Thymus (tissue), 11 donors: ENCODE measurements around the gene PEDS1. TPM values are rescaled to one million over a fixed set of nuclear protein-coding genes. Genes with fewer than 3 reads are reported as not detected.
A peak's percentile ranks its signal among the peaks of the same experiment; 100 is the strongest.

Experiments used
- DNase-seq, 9 donors: peaks; one replicate each; pipeline ENCODE4 v3.0.0-alpha.2; 2013; ENCODE audit warnings: low spot score in 9 of 9, low read depth in 6 of 9, missing footprints in 1 of 9
- H3K27ac ChIP-seq, 2 donors: one replicate each; pipeline ENCODE4 v1.5.1; 2013; ENCODE audit warnings: control low read depth in 1 of 2, low read depth in 1 of 2, low read length in 1 of 2, mild to moderate bottlenecking in 1 of 2, moderate library complexity in 1 of 2
- H3K27me3 ChIP-seq, 2 donors: one replicate each; pipeline ENCODE4 v1.5.1; 2013; ENCODE audit warnings: low read length in 1 of 2; ENCODE audit not compliant: control insufficient read depth in 2 of 2, insufficient read depth in 1 of 2
- H3K36me3 ChIP-seq, 2 donors: one replicate each; pipeline ENCODE4 v1.5.1; 2013; ENCODE audit warnings: low read length in 1 of 2, mild to moderate bottlenecking in 1 of 2, moderate library complexity in 1 of 2; ENCODE audit not compliant: control insufficient read depth in 2 of 2, insufficient read depth in 2 of 2
- H3K4me1 ChIP-seq, 2 donors: one replicate each; pipeline ENCODE4 v1.5.1; 2013; ENCODE audit warnings: low read length in 2 of 2; ENCODE audit not compliant: control insufficient read depth in 2 of 2, insufficient read depth in 2 of 2
- H3K4me3 ChIP-seq, 2 donors: one replicate each; pipeline ENCODE4 v1.5.1; 2013; ENCODE audit warnings: low read length in 2 of 2, control low read depth in 1 of 2, mild to moderate bottlenecking in 1 of 2
- H3K9me3 ChIP-seq, 2 donors: one replicate each; pipeline ENCODE4 v1.5.1; 2013; ENCODE audit warnings: low read length in 1 of 2, mild to moderate bottlenecking in 1 of 2; ENCODE audit not compliant: control insufficient read depth in 2 of 2, insufficient read depth in 1 of 2
- WGBS: extraction: QIAGEN DNeasy Blood & Tissue Kit; methylation state at CpG from one replicate; pipeline ENCODE4 v1.1.7; 2013; 5-methylcytosine and 5-hydroxymethylcytosine counted together
- polyA plus RNA-seq: library from polyadenylated mRNA; stranded (reverse); fragments of 200-250 nt; gene quantifications from one replicate; pipeline ENCODE4 v1.2.3, GENCODE V29; 2013
- total RNA-seq: library from RNA; stranded (reverse); fragments of 120-200 nt; gene quantifications from one replicate; pipeline ENCODE4 v1.2.4, GENCODE V29; 2013
- donor health status: healthy.

Gene PEDS1
- total and polyA plus RNA-seq, 2 donors = 18.2 to 26.5 TPM

DNA sequence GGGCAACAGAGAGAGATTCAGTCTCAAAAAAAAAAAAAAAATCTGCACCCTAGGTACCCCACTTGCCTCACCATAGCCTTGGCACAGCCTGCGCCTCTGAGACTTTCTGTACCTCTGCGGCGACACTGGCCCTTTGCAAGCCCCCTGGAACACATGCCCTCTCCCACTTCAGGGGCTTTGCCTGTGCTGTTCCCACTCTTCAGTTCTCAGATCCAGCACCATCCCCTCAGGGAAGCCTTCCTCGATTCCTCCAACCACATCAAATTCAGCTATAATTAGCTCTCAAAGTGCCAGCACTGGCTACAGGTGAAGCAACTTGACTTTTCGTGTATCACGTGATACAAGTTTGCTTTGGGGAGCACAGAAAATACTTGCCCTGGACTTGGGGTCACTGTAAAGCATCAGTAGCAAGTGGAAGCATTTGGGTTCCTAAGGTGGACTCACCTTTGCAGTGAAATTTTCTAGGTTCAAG lies 38.4 kb downstream of the PEDS1 start:
- WGBS = 66% methylated on average over 6 of the region's 6 CpGs
- Histone ChIP-seq H3K27me3 (no peaks in the 10 kb centered on the region), H3K36me3 (no peaks in the 10 kb centered on the region), H3K4me3 (peak overlapping the region; percentile 64 to 72), H3K27ac (peak overlapping the region; percentile 46 to 56), H3K4me1 (peaks cover 35 to 48% of the 10 kb centered on the region in 2 donors), H3K9me3 (no peaks in the 10 kb centered on the region)
- DNase-seq = no peak

DNA sequence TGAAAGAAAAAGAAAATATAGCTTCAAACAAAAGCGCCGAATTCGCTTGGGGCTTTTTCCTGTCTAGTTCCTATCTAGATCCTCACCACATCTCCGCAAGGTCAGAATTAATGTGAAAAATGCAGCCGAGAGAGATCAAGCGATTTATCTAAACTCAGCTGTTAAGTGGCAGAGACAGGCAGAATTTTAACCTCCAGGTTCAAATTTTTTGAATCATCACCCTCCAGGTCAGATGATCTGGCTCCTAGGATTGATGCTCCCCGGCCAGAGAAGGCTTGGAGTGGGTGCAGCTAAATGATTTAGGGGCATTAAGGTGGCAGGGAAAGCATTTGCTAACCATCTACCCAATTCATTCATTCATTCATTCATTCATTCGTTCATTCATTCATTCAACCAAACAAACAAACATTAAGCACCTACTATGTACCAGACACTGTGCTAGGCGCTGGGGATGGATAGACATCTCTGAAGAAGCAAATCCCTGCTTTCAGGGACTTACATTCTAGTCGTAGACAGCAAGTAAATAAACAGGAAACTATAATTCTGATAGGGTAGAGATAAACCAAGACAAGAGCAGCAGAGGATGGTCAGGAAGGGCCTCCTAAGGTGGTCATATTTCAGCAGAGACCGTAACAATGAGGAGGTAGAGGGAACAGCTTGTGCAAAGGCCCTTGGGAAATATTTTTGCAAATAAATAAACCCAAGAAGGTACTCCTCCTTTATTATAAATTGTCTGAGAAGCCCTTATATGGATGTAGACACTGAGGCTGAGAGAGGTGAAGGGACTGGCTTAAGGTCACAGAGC lies 39.9 kb downstream of the PEDS1 start:
- WGBS = 19% methylated on average over 11 of the region's 11 CpGs
- peak in 1 of 9 donors; percentile 9 for DNase-seq

DNA sequence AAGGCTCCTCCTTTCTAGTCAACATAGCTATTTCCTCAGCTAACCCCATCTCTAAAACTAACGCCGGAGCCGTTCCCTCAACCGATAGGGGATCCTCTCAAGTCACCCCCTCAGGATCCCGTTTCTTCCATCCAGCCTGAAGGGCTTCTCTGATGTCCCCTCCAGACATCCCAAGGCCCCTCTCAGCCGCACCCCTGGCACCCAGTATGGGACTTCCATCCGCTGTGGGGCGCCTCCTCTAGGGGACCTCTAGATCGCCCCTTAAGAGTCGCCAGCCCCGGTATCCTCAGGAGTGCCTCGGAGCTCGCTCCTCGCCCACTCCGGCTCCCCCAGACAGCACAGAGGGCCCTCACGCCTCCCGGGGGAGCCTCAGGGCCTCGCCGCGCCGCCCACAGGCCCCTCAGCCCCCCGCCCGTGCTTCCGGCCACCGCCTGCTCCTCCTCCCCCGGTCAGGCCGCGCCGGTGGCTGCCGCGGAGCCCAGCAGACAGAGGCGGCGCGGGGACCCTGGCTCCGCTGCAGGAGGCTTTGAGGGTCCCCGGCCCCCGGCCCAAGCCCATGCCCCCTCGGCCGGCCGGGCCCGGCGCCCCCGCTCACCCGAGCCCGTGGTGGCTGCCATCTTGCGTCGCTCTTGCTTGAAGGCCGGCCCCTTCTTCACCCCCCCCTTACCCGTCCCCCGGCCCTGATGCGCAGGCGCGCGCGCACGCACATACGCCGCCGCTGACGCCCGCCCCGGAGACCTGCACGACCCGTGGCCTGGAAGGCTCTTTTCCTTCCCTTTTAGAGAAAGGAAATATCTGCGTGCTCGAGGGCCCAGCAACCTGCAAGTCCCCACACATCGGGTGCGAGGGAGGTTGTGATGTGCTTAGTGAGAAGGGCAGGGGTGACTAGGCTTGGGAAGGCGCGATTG lies 40.8 kb downstream of the PEDS1 start, which contains the start of gene UBE2V1:
TSS of gene UBE2V1 (minus strand) at position 639 of the 908 bp plus-strand sequence. CDS start at position 617, 22 bp downstream.
- WGBS = under 1% methylated on average over 70 of the region's 70 CpGs
- no peaks in the 10 kb centered on the region for H3K27me3 ChIP-seq
- peak within 1 kb of the TSS; percentile 79 to 94 for H3K4me3 ChIP-seq
- peak; percentile 48 to 94 (median 85) for DNase-seq
- peaks cover 37 to 51% of the 10 kb centered on the region in 2 donors for H3K4me1 ChIP-seq
- peak within 1 kb of the TSS; percentile 96 to 99 for H3K27ac ChIP-seq
- H3K36me3 ChIP-seq = peaks cover 6 to 11% of the 10 kb centered on the region in 2 donors
- H3K9me3 ChIP-seq = no peaks in the 10 kb centered on the region

More for the DNA sequence above, 39.9 kb downstream of the PEDS1 start:
- Histone ChIP-seq H3K4me1 (peaks cover 37 to 51% of the 10 kb centered on the region in 2 donors), H3K4me3 (peak overlapping the region; percentile 79 to 94), H3K36me3 (peaks cover 0 to 3% of the 10 kb centered on the region in 2 donors), H3K27ac (peak overlapping the region; percentile 96 to 99), H3K9me3 (no peaks in the 10 kb centered on the region), H3K27me3 (no peaks in the 10 kb centered on the region)

DNA sequence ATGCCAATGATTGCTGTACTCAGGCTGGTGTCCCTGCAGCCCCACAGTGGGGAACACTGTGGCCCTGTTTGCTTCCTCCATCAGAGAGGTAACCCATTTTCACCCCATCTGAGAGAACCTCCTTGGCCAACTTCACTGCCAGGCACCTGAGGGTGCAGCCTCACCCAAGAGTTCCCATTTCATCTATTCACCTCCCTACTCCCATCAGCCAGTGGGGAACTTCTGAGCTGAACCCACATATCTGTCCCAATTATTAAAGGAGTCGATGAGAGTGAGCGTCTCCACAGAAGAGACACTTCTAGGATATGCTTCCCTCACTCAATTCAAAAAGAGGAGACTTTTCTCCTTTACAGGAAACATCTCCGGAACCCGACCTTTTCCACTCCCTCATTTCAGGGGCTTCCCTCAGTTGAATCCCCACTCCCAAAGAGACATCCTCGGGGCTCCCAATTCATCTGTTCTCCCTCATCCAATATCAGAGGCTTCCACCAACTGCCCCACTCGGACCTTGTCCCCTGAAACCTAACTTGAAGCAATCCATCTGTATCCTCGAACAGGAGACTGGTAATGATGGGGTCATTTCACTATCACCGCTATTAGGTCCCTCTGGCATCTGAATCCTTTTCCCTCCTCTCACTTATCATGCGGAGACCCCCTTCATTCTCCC lies 41.6 kb downstream of the PEDS1 start:
- WGBS = 19% methylated on average over 9 of the region's 9 CpGs
- DNase-seq = no peak
- Histone ChIP-seq H3K27ac (peak overlapping the region in 1 of 2 donors; percentile 11), H3K9me3 (no peaks in the 10 kb centered on the region), H3K36me3 (peaks cover 8 to 13% of the 10 kb centered on the region in 2 donors), H3K4me3 (peak overlapping the region; percentile 79 to 94), H3K4me1 (peaks cover 37 to 51% of the 10 kb centered on the region in 2 donors), H3K27me3 (no peaks in the 10 kb centered on the region)

DNA sequence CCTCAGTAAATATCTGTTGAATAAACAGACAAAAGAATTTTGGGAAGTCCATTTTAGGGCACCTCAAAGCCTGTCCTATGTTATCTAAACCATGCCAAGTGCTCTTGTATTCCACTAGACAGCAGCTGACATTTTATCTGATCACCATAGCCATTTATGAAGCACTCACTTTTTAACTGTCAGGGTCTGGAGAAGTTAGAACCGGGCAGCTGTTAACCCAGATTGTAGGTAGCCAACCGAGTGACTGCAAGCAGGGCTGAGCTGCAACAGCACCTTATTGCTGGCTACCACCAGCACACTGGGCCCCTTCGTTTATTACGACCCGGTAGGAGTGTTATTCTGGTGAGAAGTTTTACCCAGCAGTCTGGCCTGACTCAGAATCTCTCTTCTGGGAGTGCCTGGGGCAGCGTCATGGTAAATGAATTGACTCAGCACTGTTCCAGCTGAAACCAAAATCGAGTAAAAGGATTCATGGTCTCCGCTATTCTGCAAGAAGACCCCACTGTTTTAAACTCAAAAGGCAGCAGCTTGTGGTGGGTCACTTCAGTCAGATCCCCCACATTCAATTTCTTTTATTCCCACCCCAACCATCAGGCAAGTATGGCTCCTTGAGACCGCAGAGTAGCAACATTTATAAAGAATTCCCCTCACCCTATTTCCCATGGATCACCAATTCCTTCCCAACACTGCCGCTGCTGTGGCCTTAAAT lies 42.2 kb downstream of the PEDS1 start:
- H3K4me3 ChIP-seq = peak overlapping the region; percentile 79 to 94
- peak overlapping the region in 1 of 2 donors; percentile 11 for H3K27ac ChIP-seq
- H3K27me3 ChIP-seq = no peaks in the 10 kb centered on the region
- peaks cover 8 to 15% of the 10 kb centered on the region in 2 donors for H3K36me3 ChIP-seq
- DNase-seq = no peak
- H3K4me1 ChIP-seq = peaks cover 36 to 49% of the 10 kb centered on the region in 2 donors
- 74% methylated on average over 10 of the region's 10 CpGs for WGBS
- H3K9me3 ChIP-seq = no peaks in the 10 kb centered on the region

DNA sequence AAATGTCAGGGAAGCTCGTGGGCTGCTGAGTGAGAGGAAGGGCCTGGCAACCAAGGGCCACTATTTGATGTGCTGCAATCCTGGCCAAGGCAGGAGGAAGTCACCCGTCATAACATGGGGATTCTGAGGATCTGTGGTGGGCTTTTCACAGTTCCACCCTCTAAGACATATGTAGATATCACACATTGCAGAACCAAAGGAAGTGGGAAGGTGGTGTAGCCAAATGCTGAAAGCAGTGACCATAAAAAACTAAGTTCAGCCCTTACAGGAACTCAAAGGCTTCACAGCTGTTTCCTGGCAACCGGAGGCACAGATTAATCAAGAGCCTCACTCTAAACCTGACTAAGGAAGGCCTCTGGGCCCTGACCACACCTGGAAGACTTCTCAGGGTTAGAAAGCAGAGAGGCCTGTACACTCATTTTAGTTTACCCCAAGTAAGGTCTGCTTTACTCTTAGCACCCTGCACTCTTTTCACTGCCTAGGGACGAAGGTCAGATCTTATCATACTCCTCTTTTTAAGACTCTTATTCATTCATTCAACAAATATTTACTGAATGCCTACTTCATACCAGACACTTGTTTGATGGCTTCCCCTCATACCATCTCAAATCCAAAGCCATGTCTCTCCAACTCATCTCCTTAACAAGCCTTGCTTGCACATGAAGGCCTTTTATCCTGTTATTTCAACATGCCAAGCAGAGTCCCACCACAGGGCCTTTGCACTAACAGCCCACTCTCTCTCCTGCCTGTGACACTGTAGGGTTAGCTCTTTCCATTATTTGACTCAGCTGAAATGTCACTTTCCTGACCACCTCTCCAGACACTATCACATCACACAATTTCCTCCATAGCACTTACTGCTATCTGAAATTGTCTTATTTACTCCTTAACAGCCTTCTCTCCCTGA lies 43.1 kb downstream of the PEDS1 start:
- 11% methylated on average over 4 of the region's 4 CpGs for WGBS
- peaks cover 33 to 46% of the 10 kb centered on the region in 2 donors for H3K4me1 ChIP-seq

DNA sequence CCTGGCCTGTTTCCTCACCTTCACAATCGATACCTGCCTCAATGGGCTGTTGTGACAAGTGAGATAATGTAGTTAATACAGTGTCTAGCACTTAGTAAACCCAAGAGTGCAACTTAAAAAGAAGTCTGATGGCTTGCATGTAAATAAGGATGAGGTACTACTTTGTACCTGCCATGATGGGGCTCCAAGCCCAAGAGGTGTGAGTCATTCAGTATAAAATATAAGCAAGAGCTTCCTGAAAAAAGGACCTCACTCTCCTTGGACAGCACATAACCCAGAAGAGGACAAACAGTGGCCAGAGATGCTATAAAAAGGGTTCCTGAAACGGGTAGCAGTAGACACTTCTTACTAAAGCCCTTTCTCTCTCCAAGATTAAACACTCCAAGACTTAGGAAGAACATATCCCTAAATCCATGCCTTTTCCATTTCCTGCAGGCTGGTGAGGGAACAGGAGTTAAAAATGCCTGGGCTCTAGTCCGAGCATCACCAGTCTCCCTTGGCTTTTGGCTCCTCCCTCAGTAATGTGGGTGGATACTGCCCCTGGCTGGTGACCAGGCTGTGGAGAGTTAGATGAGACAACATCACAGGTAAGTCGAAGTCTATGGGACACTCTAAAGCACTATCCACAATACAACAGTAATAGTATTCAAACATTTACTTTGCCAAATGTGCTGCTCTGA lies 44.8 kb downstream of the PEDS1 start:
- Histone ChIP-seq H3K27ac (no peak overlapping the region), H3K27me3 (no peaks in the 10 kb centered on the region), H3K4me1 (peaks cover 21 to 30% of the 10 kb centered on the region in 2 donors), H3K4me3 (no peak overlapping the region), H3K36me3 (peaks cover 8 to 15% of the 10 kb centered on the region in 2 donors), H3K9me3 (no peaks in the 10 kb centered on the region)
- 93% methylated on average over 4 of the region's 4 CpGs for WGBS
- DNase-seq = no peak

More for the DNA sequence above, 43.1 kb downstream of the PEDS1 start:
- no peaks in the 10 kb centered on the region for H3K27me3 ChIP-seq
- H3K4me3 ChIP-seq = no peak overlapping the region
- peaks cover 8 to 15% of the 10 kb centered on the region in 2 donors for H3K36me3 ChIP-seq
- DNase-seq = peak in 1 of 9 donors; percentile 46
- H3K9me3 ChIP-seq = no peaks in the 10 kb centered on the region
- H3K27ac ChIP-seq = peak overlapping the region in 1 of 2 donors; percentile 7
